Endothelial cell of umbilical vein (primary cell): Measurements from ENCODE around the gene BMPR2. TPM values are rescaled to one million over a fixed set of nuclear protein-coding genes. Genes with fewer than 3 reads are reported as not detected.

Experiments used
- BruUV-seq: library from RNA; stranded (reverse); fragments of 400-500 nt; replicated peaks from 2 replicates; lab custom pipeline; 2021; lab: Mats Ljungman, UMichigan
- CTCF ChIA-PET: fragments of 300-600, 350-600 bp; sonication (Branson Sonifier 250); formaldehyde crosslinking; loops from one replicate; lab custom pipeline; 2021; ENCODE audit warnings: antibody characterized with exemption, inconsistent platforms; lab: Charles Lee
- POLR2A ChIA-PET: fragments of 300-600, 350-600 bp; sonication (Branson Sonifier 250); formaldehyde crosslinking; loops from one replicate; lab custom pipeline; 2021; ENCODE audit warnings: antibody characterized with exemption, inconsistent platforms; lab: Charles Lee
- DNase-seq: peaks from one replicate; pipeline ENCODE4 v3.0.0-alpha.2; 2011; ENCODE audit warnings: low read depth, low spot score
- FAIRE-seq: peaks from 2 replicates; lab custom pipeline; 2011; peaks lifted over from hg19 to GRCh38; lab: Jason Lieb, UNC
- H2AFZ ChIP-seq: 2 replicates; pipeline ENCODE4 v1.6.0; 2012; ENCODE audit warnings: low read depth, low read length, control low read depth, inconsistent platforms
- H3K27ac ChIP-seq: 2 replicates; pipeline ENCODE4 v1.5.1; 2011; ENCODE audit warnings: low read depth, mild to moderate bottlenecking, control low read depth, low read length, moderate library complexity; ENCODE audit not compliant: insufficient read depth
- H3K27me3 ChIP-seq, 2 experiments: 2 replicates each; pipeline versions ENCODE4 v1.6.0 to v1.6.1; 2011; ENCODE audit warnings: low read length in 2 of 2, mixed read lengths in 1 of 2; ENCODE audit not compliant: control insufficient read depth in 2 of 2, insufficient read depth in 2 of 2
- H3K36me3 ChIP-seq, 2 experiments: 2 replicates in 1 of 2; 3 replicates in 1 of 2; pipeline ENCODE4 v1.5.1; 2011; ENCODE audit warnings: low read length in 2 of 2, mild to moderate bottlenecking in 1 of 2, moderate library complexity in 1 of 2; ENCODE audit not compliant: control insufficient read depth in 2 of 2, insufficient read depth in 2 of 2; ENCODE audit errors: extremely low read depth in 1 of 2
- H3K4me1 ChIP-seq: 3 replicates; pipeline ENCODE4 v1.5.1; 2011; ENCODE audit warnings: mild to moderate bottlenecking, low read length; ENCODE audit not compliant: control insufficient read depth, insufficient read depth; ENCODE audit errors: extremely low read depth
- H3K4me2 ChIP-seq: 2 replicates; pipeline ENCODE4 v1.6.1; 2011; ENCODE audit warnings: low read length, control low read depth, mixed read lengths; ENCODE audit not compliant: insufficient read depth
- H3K4me3 ChIP-seq, 3 experiments: fragments of 200-600 bp in 1 of 3; sonication (generic), shearing (Covaris generic) in 1 of 3; replicated peaks in 1 of 3; 2 replicates each; pipeline ENCODE4 v1.5.1; 2011 to 2016; ENCODE audit warnings: control low read depth in 3 of 3, low read length in 3 of 3, mild to moderate bottlenecking in 2 of 3, inconsistent platforms in 1 of 3, low read depth in 1 of 3, moderate library complexity in 1 of 3; ENCODE audit not compliant: insufficient read depth in 1 of 3
- H3K79me2 ChIP-seq: 2 replicates; pipeline ENCODE4 v1.6.0; 2012; ENCODE audit warnings: low read length, inconsistent platforms; ENCODE audit not compliant: control insufficient read depth, insufficient read depth
- H3K9ac ChIP-seq: replicated peaks from 2 replicates; pipeline ENCODE3; 2011; ENCODE audit warnings: low read length, control low read depth; ENCODE audit not compliant: insufficient read depth; ENCODE audit errors: extremely low read depth
- H3K9me1 ChIP-seq: replicated peaks from 3 replicates; pipeline ENCODE4 v1.6.0; 2011; ENCODE audit warnings: mild to moderate bottlenecking, low read length; ENCODE audit not compliant: control insufficient read depth, insufficient read depth; ENCODE audit errors: extremely low read depth
- H3K9me3 ChIP-seq: replicated peaks from 2 replicates; pipeline ENCODE4 v1.5.1; 2012; ENCODE audit warnings: low read length, inconsistent platforms; ENCODE audit not compliant: control insufficient read depth, insufficient read depth
- H4K20me1 ChIP-seq: replicated peaks from 2 replicates; pipeline ENCODE3; 2011; ENCODE audit warnings: mild to moderate bottlenecking, low read length; ENCODE audit not compliant: control insufficient read depth, insufficient read depth; ENCODE audit errors: extremely low read depth
- EZH2 ChIP-seq: IDR thresholded peaks from 2 replicates; pipeline ENCODE4 v1.6.1; 2012; ENCODE audit warnings: borderline replicate concordance, low read depth, mild to moderate bottlenecking, moderate library complexity, low read length, inconsistent platforms; ENCODE audit not compliant: severe bottlenecking
- FOS ChIP-seq: IDR thresholded peaks from 2 replicates; pipeline ENCODE4 v1.6.1; 2011; ENCODE audit warnings: mild to moderate bottlenecking, low read length, moderate library complexity, borderline replicate concordance; ENCODE audit not compliant: insufficient read depth
- GATA2 ChIP-seq: IDR thresholded peaks from 2 replicates; pipeline ENCODE4 v1.7.0; 2011; ENCODE audit warnings: low read depth, mild to moderate bottlenecking, moderate library complexity, mixed read lengths, low read length; ENCODE audit not compliant: insufficient read length, insufficient read depth
- JUN ChIP-seq: IDR thresholded peaks from 2 replicates; pipeline ENCODE4 v1.6.1; 2011; ENCODE audit warnings: borderline replicate concordance, low read depth; ENCODE audit not compliant: insufficient read length, insufficient read depth
- MYC ChIP-seq: IDR thresholded peaks from one replicate; pipeline ENCODE4 v1.6.1; 2011; ENCODE audit warnings: mild to moderate bottlenecking, low read depth, low read length
- POLR2A ChIP-seq: IDR thresholded peaks from 2 replicates; pipeline ENCODE4 v1.6.1; 2012; ENCODE audit warnings: low read depth, mild to moderate bottlenecking, control low read depth, low read length
- POLR2AphosphoS5 ChIP-seq: IDR thresholded peaks from 2 replicates; pipeline ENCODE4 v1.6.1; 2012; ENCODE audit warnings: low read depth, mild to moderate bottlenecking, control low read depth, low read length, moderate library complexity; ENCODE audit not compliant: insufficient read depth
- dilution Hi-C: fragments of 300-500 bp; cut with MboI; formaldehyde crosslinking; loops from one replicate; pipeline ENCODE4 v1.15.0; 2019; ENCODE audit warnings: low sequenced_read_pairs; ENCODE audit not compliant: extremely low pct_ligation_motif_present
- intact Hi-C: fragments of 100-400 bp; cut with micrococcal nuclease; formaldehyde crosslinking; loops from one replicate; pipeline ENCODE4 v1.10.0; 2022
- polyA plus RNA-seq, 4 experiments: library from polyadenylated mRNA; depleted of rRNA in 3 of 4; stranded (reverse) in 3 of 4; unstranded in 1 of 4; fragments of >200 nt; gene quantifications; 2 replicates each; pipeline versions ENCODE4 v1.2.1 to v1.2.3, GENCODE V29; 2011 to 2012; ENCODE audit warnings: missing spikeins in 1 of 4
- total RNA-seq: library from RNA; stranded (reverse); gene quantifications from 2 replicates; pipeline ENCODE4 v1.2.3, GENCODE V29; 2021
- TF ChIP-seq, protein P1 (sequence below), 2 donors: IDR thresholded peaks; 1 replicate in 1 of 2; 2 replicates in 1 of 2; pipeline ENCODE4 v1.5.1; 2011; ENCODE audit warnings: low read length in 2 of 2, mild to moderate bottlenecking in 2 of 2, moderate library complexity in 2 of 2, control low read depth in 1 of 2, inconsistent platforms in 1 of 2, low read depth in 1 of 2; ENCODE audit not compliant: insufficient read depth in 1 of 2; ENCODE audit errors: extremely low read depth in 1 of 2
- TF ChIP-seq, protein P2 (sequence below): IDR thresholded peaks from 2 replicates; pipeline ENCODE4 v1.6.1; 2011; ENCODE audit not compliant: insufficient read depth, insufficient read length

BMPR2 gene
- total and polyA plus RNA-seq, 2 donors (not counting 3 experiments of a cell fraction or from before 2014, with no cell fraction given): 35.8 to 113 TPM

DNA sequence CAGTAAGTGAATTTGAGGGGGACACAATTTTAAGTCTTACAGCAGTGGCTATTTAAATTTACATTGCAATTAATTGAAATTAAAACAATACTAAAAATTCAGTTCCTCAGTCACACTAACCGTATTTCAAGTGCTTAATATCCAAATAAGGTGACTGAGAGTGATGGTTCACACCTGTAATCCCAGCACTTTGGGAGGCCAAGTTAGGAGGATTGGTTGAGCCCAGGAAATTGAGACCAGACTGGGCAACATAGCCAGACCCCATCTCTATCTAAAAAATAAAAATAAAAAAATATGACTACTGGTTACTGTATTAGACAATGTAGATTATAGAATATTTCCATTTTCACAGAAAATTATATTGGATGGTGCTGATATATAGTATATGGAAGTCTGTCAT lies 79.0 kb downstream of the BMPR2 start:
- Histone ChIP-seq H3K4me1 (no peaks in the 10 kb centered on the region), H3K9me1 (no peaks in the 10 kb centered on the region), H3K4me3 (no peak overlapping the region), H3K79me2 (peaks cover 83% of the 10 kb centered on the region), H3K9me3 (no peaks in the 10 kb centered on the region), H3K27ac (no peak overlapping the region), H3K4me2 (no peak overlapping the region), H3K36me3 (peaks cover 0 to 1% of the 10 kb centered on the region in 2 experiments), H2AFZ (no peak overlapping the region), H4K20me1 (peaks cover 3% of the 10 kb centered on the region), H3K27me3 (no peaks in the 10 kb centered on the region), H3K9ac (no peak overlapping the region)
- CTCF ChIA-PET: no interaction called here
- intact Hi-C loops: loop anchor here (2.0 kb wide), 1 partner anchor 14 kb away; no protein-coding TSS in a partner anchor
- BruUV-seq: no TSS peak
- POLR2A ChIA-PET: no interaction called here
- dilution Hi-C loops: no loop called here
- FAIRE-seq (no peak), DNase-seq (no peak)
- TF ChIP-seq, protein P1, sequence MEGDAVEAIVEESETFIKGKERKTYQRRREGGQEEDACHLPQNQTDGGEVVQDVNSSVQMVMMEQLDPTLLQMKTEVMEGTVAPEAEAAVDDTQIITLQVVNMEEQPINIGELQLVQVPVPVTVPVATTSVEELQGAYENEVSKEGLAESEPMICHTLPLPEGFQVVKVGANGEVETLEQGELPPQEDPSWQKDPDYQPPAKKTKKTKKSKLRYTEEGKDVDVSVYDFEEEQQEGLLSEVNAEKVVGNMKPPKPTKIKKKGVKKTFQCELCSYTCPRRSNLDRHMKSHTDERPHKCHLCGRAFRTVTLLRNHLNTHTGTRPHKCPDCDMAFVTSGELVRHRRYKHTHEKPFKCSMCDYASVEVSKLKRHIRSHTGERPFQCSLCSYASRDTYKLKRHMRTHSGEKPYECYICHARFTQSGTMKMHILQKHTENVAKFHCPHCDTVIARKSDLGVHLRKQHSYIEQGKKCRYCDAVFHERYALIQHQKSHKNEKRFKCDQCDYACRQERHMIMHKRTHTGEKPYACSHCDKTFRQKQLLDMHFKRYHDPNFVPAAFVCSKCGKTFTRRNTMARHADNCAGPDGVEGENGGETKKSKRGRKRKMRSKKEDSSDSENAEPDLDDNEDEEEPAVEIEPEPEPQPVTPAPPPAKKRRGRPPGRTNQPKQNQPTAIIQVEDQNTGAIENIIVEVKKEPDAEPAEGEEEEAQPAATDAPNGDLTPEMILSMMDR (IDR thresholded peaks at IDR 0.05; ENCODE audit: extremely low read depth in 1 of 2, insufficient read depth in 1 of 2, low read depth in 1 of 2, low read length in 2 of 2): no peak
- no peak for TF ChIP-seq POLR2AphosphoS5
- TF ChIP-seq GATA2: no peak
- no peak for TF ChIP-seq FOS
- TF ChIP-seq, protein P2, sequence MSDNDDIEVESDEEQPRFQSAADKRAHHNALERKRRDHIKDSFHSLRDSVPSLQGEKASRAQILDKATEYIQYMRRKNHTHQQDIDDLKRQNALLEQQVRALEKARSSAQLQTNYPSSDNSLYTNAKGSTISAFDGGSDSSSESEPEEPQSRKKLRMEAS: no peak
- TF ChIP-seq MYC: no peak
- no peak for TF ChIP-seq EZH2
- TF ChIP-seq POLR2A: no peak
- TF ChIP-seq JUN: no peak
